A549 (cell line): ENCODE data around the gene SNW1.

Experiments
- EHMT2 ChIP-seq: fragments of 200-600 bp; sonication (generic); IDR thresholded peaks from 2 replicates; pipeline ENCODE4 v1.6.1; 2016; ENCODE audit warnings: antibody characterized with exemption, low read depth, mild to moderate bottlenecking, moderate library complexity
- MAFK ChIP-seq: fragments of 450-650 bp; IDR thresholded peaks from 2 replicates; pipeline ENCODE4 v1.6.1; 2014; ENCODE audit not compliant: partially characterized antibody
- NFE2L2 ChIP-seq: fragments of 150-350 bp; conservative IDR thresholded peaks from 2 replicates; pipeline ENCODE4 v1.6.1; 2014; ENCODE audit warnings: low read length
- NPAS2 ChIP-seq: fragments of 250-450 bp; sonication (Bioruptor Pico); IDR thresholded peaks from 2 replicates; pipeline ENCODE4 v1.8.0; 2022; ENCODE audit warnings: mild to moderate bottlenecking, moderate library complexity, borderline replicate concordance
- TF ChIP-seq, protein P1 (sequence below): fragments of >200 bp; sonication (Bioruptor Twin); formaldehyde crosslinking; IDR thresholded peaks from 3 replicates; pipeline ENCODE4 v1.5.1; 2016
- TF ChIP-seq, protein P2 (sequence below): fragments of 450-650 bp; IDR thresholded peaks from 2 replicates; pipeline ENCODE4 v1.6.1; 2014; ENCODE audit warnings: antibody characterized with exemption
- TF ChIP-seq, protein P3 (sequence below): fragments of 200-600 bp; sonication (generic); IDR thresholded peaks from 2 replicates; pipeline ENCODE4 v1.6.1; 2016; ENCODE audit warnings: antibody characterized with exemption, mild to moderate bottlenecking, moderate library complexity

DNA sequence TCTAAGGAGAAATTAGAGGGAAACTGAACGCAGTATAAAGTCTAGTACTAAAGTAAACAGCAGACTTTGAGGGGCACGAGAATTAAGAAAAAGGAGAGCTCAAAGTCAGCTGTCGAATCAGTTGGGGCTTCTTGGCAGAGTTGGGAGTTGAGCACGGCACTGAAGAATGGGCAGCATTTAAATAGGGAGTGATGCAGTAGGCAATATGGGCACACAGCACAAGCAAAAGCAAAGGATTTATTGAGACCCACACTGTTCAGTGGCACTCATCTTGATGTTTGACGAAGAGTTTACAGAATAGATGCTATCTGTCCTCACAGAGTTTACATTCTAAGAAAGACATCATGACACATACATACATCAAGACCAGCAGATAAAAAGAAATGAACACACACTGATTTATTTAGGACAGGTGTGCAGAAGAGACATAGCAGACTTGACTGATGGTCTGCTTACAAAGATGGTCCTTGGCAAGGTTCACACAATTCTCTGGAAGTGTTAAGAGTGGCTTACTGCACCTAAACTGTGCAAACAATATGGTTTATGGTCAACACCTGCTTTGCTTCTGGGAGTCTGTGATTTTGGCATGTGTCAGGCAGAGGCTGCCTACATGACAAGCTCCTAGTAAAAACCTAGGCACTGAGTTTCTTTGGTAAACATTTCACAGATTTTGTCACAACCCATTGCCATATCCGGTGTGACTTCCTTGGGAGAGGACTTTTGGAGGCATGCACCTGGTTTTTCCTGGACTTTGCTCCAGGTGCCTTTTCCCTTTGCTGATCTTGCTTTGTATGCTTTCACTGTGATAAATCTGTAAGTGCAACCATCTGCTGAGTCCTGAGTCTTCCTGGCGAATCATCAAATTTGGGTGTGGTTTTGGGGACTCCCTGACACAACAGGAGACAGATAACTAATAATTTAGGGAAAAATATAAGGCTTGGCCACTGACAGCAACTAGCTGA lies 79.5 kb downstream of the SNW1 start:
- TF ChIP-seq, protein P1, sequence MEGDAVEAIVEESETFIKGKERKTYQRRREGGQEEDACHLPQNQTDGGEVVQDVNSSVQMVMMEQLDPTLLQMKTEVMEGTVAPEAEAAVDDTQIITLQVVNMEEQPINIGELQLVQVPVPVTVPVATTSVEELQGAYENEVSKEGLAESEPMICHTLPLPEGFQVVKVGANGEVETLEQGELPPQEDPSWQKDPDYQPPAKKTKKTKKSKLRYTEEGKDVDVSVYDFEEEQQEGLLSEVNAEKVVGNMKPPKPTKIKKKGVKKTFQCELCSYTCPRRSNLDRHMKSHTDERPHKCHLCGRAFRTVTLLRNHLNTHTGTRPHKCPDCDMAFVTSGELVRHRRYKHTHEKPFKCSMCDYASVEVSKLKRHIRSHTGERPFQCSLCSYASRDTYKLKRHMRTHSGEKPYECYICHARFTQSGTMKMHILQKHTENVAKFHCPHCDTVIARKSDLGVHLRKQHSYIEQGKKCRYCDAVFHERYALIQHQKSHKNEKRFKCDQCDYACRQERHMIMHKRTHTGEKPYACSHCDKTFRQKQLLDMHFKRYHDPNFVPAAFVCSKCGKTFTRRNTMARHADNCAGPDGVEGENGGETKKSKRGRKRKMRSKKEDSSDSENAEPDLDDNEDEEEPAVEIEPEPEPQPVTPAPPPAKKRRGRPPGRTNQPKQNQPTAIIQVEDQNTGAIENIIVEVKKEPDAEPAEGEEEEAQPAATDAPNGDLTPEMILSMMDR, result no peak
- TF ChIP-seq MAFK, result no peak
- TF ChIP-seq NPAS2 (CRISPR knock-in tag), result no peak
- TF ChIP-seq, protein P2, sequence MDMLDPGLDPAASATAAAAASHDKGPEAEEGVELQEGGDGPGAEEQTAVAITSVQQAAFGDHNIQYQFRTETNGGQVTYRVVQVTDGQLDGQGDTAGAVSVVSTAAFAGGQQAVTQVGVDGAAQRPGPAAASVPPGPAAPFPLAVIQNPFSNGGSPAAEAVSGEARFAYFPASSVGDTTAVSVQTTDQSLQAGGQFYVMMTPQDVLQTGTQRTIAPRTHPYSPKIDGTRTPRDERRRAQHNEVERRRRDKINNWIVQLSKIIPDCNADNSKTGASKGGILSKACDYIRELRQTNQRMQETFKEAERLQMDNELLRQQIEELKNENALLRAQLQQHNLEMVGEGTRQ, result no peak
- no peak for TF ChIP-seq EHMT2
- TF ChIP-seq, protein P3, sequence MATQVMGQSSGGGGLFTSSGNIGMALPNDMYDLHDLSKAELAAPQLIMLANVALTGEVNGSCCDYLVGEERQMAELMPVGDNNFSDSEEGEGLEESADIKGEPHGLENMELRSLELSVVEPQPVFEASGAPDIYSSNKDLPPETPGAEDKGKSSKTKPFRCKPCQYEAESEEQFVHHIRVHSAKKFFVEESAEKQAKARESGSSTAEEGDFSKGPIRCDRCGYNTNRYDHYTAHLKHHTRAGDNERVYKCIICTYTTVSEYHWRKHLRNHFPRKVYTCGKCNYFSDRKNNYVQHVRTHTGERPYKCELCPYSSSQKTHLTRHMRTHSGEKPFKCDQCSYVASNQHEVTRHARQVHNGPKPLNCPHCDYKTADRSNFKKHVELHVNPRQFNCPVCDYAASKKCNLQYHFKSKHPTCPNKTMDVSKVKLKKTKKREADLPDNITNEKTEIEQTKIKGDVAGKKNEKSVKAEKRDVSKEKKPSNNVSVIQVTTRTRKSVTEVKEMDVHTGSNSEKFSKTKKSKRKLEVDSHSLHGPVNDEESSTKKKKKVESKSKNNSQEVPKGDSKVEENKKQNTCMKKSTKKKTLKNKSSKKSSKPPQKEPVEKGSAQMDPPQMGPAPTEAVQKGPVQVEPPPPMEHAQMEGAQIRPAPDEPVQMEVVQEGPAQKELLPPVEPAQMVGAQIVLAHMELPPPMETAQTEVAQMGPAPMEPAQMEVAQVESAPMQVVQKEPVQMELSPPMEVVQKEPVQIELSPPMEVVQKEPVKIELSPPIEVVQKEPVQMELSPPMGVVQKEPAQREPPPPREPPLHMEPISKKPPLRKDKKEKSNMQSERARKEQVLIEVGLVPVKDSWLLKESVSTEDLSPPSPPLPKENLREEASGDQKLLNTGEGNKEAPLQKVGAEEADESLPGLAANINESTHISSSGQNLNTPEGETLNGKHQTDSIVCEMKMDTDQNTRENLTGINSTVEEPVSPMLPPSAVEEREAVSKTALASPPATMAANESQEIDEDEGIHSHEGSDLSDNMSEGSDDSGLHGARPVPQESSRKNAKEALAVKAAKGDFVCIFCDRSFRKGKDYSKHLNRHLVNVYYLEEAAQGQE, result no peak
- TF ChIP-seq NFE2L2, result no peak
